ENCODE measurements around the gene WDR83.
"Not testable (repeated sequence)": the region's sequence is repeated elsewhere in the genome, so short reads cannot be mapped to it uniquely, and the experiment has no call there.

DNA sequence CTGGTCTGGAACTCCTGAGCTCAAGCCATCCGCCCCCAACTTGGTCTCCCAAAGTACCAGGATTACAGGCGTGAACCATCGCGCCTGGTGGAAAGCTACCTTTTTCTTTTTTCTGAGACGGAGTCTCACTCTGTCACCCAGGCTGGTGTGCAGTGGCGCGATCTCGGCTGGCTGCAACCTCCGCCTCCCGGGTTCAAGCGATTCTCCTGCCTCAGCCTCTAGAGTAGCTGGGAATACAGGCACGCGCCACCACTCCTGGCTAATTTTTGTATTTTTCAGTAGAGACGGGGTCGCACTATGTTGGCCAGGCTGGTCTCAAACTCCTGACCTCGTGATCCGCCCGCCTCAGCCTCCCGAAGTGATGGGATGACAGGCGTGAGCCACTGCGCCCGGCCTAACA lies 30.8 kb downstream of the WDR83 start:
- TF ChIP-seq, protein P1, sequence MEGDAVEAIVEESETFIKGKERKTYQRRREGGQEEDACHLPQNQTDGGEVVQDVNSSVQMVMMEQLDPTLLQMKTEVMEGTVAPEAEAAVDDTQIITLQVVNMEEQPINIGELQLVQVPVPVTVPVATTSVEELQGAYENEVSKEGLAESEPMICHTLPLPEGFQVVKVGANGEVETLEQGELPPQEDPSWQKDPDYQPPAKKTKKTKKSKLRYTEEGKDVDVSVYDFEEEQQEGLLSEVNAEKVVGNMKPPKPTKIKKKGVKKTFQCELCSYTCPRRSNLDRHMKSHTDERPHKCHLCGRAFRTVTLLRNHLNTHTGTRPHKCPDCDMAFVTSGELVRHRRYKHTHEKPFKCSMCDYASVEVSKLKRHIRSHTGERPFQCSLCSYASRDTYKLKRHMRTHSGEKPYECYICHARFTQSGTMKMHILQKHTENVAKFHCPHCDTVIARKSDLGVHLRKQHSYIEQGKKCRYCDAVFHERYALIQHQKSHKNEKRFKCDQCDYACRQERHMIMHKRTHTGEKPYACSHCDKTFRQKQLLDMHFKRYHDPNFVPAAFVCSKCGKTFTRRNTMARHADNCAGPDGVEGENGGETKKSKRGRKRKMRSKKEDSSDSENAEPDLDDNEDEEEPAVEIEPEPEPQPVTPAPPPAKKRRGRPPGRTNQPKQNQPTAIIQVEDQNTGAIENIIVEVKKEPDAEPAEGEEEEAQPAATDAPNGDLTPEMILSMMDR (IDR thresholded peaks at IDR 0.05; ENCODE audit: low read depth, low read length, missing input control): not testable (repeated sequence)
- TF ChIP-seq HNF4G (IDR thresholded peaks at IDR 0.05); RAD21 (IDR thresholded peaks at IDR 0.05); JUND (IDR thresholded peaks at IDR 0.05); EGR1 (IDR thresholded peaks at IDR 0.05; ENCODE audit: low read depth in 2 of 2); YY1 (IDR thresholded peaks at IDR 0.05): not testable (repeated sequence)
- TF ChIP-seq, protein P2, sequence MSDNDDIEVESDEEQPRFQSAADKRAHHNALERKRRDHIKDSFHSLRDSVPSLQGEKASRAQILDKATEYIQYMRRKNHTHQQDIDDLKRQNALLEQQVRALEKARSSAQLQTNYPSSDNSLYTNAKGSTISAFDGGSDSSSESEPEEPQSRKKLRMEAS (IDR thresholded peaks at IDR 0.05): not testable (repeated sequence)
- TF ChIP-seq, protein P3, sequence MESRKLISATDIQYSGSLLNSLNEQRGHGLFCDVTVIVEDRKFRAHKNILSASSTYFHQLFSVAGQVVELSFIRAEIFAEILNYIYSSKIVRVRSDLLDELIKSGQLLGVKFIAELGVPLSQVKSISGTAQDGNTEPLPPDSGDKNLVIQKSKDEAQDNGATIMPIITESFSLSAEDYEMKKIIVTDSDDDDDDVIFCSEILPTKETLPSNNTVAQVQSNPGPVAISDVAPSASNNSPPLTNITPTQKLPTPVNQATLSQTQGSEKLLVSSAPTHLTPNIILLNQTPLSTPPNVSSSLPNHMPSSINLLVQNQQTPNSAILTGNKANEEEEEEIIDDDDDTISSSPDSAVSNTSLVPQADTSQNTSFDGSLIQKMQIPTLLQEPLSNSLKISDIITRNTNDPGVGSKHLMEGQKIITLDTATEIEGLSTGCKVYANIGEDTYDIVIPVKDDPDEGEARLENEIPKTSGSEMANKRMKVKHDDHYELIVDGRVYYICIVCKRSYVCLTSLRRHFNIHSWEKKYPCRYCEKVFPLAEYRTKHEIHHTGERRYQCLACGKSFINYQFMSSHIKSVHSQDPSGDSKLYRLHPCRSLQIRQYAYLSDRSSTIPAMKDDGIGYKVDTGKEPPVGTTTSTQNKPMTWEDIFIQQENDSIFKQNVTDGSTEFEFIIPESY (IDR thresholded peaks at IDR 0.05): not testable (repeated sequence)
- TF ChIP-seq, protein P4, sequence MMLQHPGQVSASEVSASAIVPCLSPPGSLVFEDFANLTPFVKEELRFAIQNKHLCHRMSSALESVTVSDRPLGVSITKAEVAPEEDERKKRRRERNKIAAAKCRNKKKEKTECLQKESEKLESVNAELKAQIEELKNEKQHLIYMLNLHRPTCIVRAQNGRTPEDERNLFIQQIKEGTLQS (IDR thresholded peaks at IDR 0.05): not testable (repeated sequence)
